ENCODE data around the gene WASHC4. TPM values are rescaled to one million over a fixed set of nuclear protein-coding genes. Genes with fewer than 3 reads are reported as not detected.

WASHC4 gene
- total and polyA plus RNA-seq, 10 of the 15 experiments (the other 5 are each of a cell fraction or from before 2014, with no cell fraction given): 16.0 to 50.6 (median 34.0) TPM

GRCh38 chr12:105083551-105084105, 23.9 kb upstream of the WASHC4 start:
- ChIA-PET RAD21 (ENCODE audit: unreplicated experiment) (interaction anchor here (1.0 kb wide), 1 partner anchor 29 kb away, joined by 3 read pairs; no protein-coding TSS in a partner anchor), POLR2A (no interaction called here), SMC1A (ENCODE audit: uncharacterized antibody, unreplicated experiment) (no interaction called here), CTCF (no interaction called here)
- TF ChIP-seq E2F8 (IDR thresholded peaks at IDR 0.05; ENCODE audit: low read depth, partially characterized antibody) (no peak), SREBF1 (IDR thresholded peaks at IDR 0.05; ENCODE audit: low read length) (no peak), STAT1 (conservative IDR thresholded peaks at IDR 0.05) (no peak), TCF7 (IDR thresholded peaks at IDR 0.05; ENCODE audit: borderline replicate concordance) (no peak), ZSCAN29 (IDR thresholded peaks at IDR 0.05) (no peak), NFYA (IDR thresholded peaks at IDR 0.05; ENCODE audit: borderline replicate concordance, low read depth, low read length) (no peak), ZBTB33 (IDR thresholded peaks at IDR 0.05) (no peak), MEF2B (IDR thresholded peaks at IDR 0.05; ENCODE audit: partially characterized antibody, poor library complexity, severe bottlenecking) (no peak)
- FAIRE-seq (no peak), DNase-seq (ENCODE audit: low read depth, low spot score) (no peak), ATAC-seq (no peak; the same call in 2 of the 3 replicates)
- no TSS peak for BruUV-seq (replicated peaks)
- Histone ChIP-seq H4K20me1 (ENCODE audit: control insufficient read depth, insufficient read depth) (no peaks in the 10 kb centered on the region), H2AFZ (ENCODE audit: control insufficient read depth, low read depth, low read length) (peak overlapping the region; percentile 86), H3K79me2 (ENCODE audit: control insufficient read depth, insufficient read depth, low read length) (no peaks in the 10 kb centered on the region; the same call in 1 of the 2 replicates), H3K4me3 (peak overlapping the region; percentile 81), H3K27ac (ENCODE audit: control insufficient read depth, insufficient read depth) (peak overlapping the region; percentile 25; the same call in 1 of the 2 replicates), H3K9me3 (replicated peaks; ENCODE audit: control insufficient read depth, insufficient read depth, low read length) (no peaks in the 10 kb centered on the region), H3K4me1 (ENCODE audit: control insufficient read depth, insufficient read depth, low read length) (peaks cover 7% of the 10 kb centered on the region), H3K9ac (ENCODE audit: control insufficient read depth, insufficient read depth, low read length) (peak overlapping the region; percentile 72), H3K27me3 (replicated peaks in 1 of 2; ENCODE audit: control insufficient read depth in 2 of 2, insufficient read depth in 2 of 2, low read length in 1 of 2) (no peaks in the 10 kb centered on the region; a peak in 1 of 4 replicates), H3K36me3 (ENCODE audit: control insufficient read depth in 2 of 2, insufficient read depth in 2 of 2, low read length in 1 of 2) (no peaks in the 10 kb centered on the region), H3K4me2 (ENCODE audit: control insufficient read depth, insufficient read depth) (peak overlapping the region; percentile 77)
- in situ Hi-C loops (cut with MboI) (no loop called here), intact Hi-C loops (cut with micrococcal nuclease; ENCODE audit: unreplicated experiment) (no loop called here)
- 36% methylated on average over 18 of the region's 18 CpGs for WGBS (ENCODE audit: insufficient coverage, insufficient replicate concordance, low lambda C conversion rate, missing lambda C conversion rate)
